ENCODE results near the gene KIF26A. TPM values are rescaled to one million over a fixed set of nuclear protein-coding genes. Genes with fewer than 3 reads are reported as not detected.

The KIF26A gene
- total and polyA plus RNA-seq, 2 of the 4 experiments (the other 2 are of a cell fraction): not detected

GRCh38 chr14:104152246-104152575 lies 13.8 kb downstream of the KIF26A start:
- H2AFZ ChIP-seq (replicated peaks; ENCODE audit: low read length, poor library complexity): no peak overlapping the region
- no peaks in the 10 kb centered on the region for H3K4me1 ChIP-seq (ENCODE audit: control insufficient read depth, insufficient read depth, low read length)
- no peak overlapping the region for H2BK5ac ChIP-seq (ENCODE audit: low read depth, low read length, poor library complexity, severe bottlenecking)
- no peak overlapping the region for H4K91ac ChIP-seq (ENCODE audit: insufficient read depth, low read depth, low read length)
- intact Hi-C loops (cut with micrococcal nuclease) (no loop called here), dilution Hi-C loops (cut with HindIII; ENCODE audit: low sequenced_read_pairs, unreplicated experiment) (no loop called here), in situ Hi-C loops (cut with MboI; ENCODE audit: low sequenced_read_pairs) (no loop called here)
- 79% methylated on average over 3 of the region's 14 CpGs; no CpG with 5 or more reads in 1 of the 2 experiments for WGBS, 2 experiments (ENCODE audit: extremely low coverage in 2 of 2, insufficient read length in 1 of 2)
- ChIA-PET CTCF (no interaction called here), POLR2A (ENCODE audit: unreplicated experiment) (no interaction called here)
- no peak overlapping the region for H3K4ac ChIP-seq (ENCODE audit: low read depth, low read length)
- no peak for DNase-seq
- H3K36me3 ChIP-seq (ENCODE audit: control insufficient read depth, insufficient read depth, low read length): no peaks in the 10 kb centered on the region
- H2BK20ac ChIP-seq (ENCODE audit: low read depth, low read length): no peak overlapping the region
- H2BK15ac ChIP-seq (ENCODE audit: low read depth, low read length): no peak overlapping the region
- no peak overlapping the region for H4K8ac ChIP-seq (ENCODE audit: low read depth in 2 of 2, low read length in 2 of 2)
- H3K4me3 ChIP-seq (ENCODE audit: insufficient read depth, low read depth, low read length): no peak overlapping the region
- no TSS peak for BruUV-seq (replicated peaks)
- H3K4me2 ChIP-seq (ENCODE audit: low read depth, low read length): no peak overlapping the region
- no peak overlapping the region for H2AK9ac ChIP-seq (replicated peaks; ENCODE audit: low read depth, low read length, poor library complexity)
- no peak overlapping the region for H3K18ac ChIP-seq (ENCODE audit: low read depth, low read length)
- no peak overlapping the region for H3K9ac ChIP-seq (ENCODE audit: low read depth, low read length)
- H4K20me1 ChIP-seq (ENCODE audit: insufficient read depth, low read length): no peaks in the 10 kb centered on the region
- H3K27ac ChIP-seq (ENCODE audit: insufficient read depth, low read length): no peak overlapping the region
- H2AK5ac ChIP-seq (ENCODE audit: low read depth, low read length): no peak overlapping the region
- no peaks in the 10 kb centered on the region for H3K27me3 ChIP-seq (ENCODE audit: control insufficient read depth, insufficient read depth, low read length)
- H3K9me1 ChIP-seq (ENCODE audit: insufficient read depth, low read length): no peaks in the 10 kb centered on the region
- no peak overlapping the region for H2BK120ac ChIP-seq (ENCODE audit: low read depth, low read length)
- H4K5ac ChIP-seq (ENCODE audit: low read depth, low read length): no peak overlapping the region
- ATAC-seq (ENCODE audit: low read depth): no peak
- peaks cover under 1% of the 10 kb centered on the region; the same call in 1 of the 2 replicates for H3K9me3 ChIP-seq (ENCODE audit: control insufficient read depth, insufficient read depth, low read length)
- no peaks in the 10 kb centered on the region for H3K79me1 ChIP-seq (ENCODE audit: low read depth in 1 of 2, low read length in 2 of 2)
- no peak overlapping the region for H3K23ac ChIP-seq (ENCODE audit: low read depth, low read length)
- no peak overlapping the region for H3K56ac ChIP-seq (ENCODE audit: extremely low read depth, insufficient read depth, low read length)
- TF ChIP-seq CTCF (conservative IDR thresholded peaks at IDR 0.05; ENCODE audit: low read depth, low read length): no peak
- no peak for TF ChIP-seq USF2 (IDR thresholded peaks at IDR 0.05; ENCODE audit: low read depth, low read length)
- H3K14ac ChIP-seq (replicated peaks; ENCODE audit: low read depth, low read length): no peak overlapping the region

Measured in IMR-90 (cell line).